Midbrain (tissue), 1 donor: Measurements from ENCODE around the gene NUP210.
A peak's percentile ranks its signal among the peaks of the same experiment; 100 is the strongest.

Experiments used
- DNase-seq: peaks from one replicate; lab custom pipeline; 2025; lab: John Stamatoyannopoulos, UW

NUP210 gene

GRCh38 chr3:13288732-13289718 lies 131.1 kb downstream of the NUP210 start:
- no peak for DNase-seq

- no peak for DNase-seq
These were observed 132.3 kb downstream of the NUP210 start for GRCh38 chr3:13287833-13288232.

GRCh38 chr3:13286873-13287272 lies 133.2 kb downstream of the NUP210 start:
- no peak for DNase-seq

GRCh38 chr3:13285007-13285567 lies 135.0 kb downstream of the NUP210 start:
- DNase-seq: no peak

GRCh38 chr3:13283877-13284264 lies 136.3 kb downstream of the NUP210 start:
- DNase-seq: no peak

- DNase-seq: no peak
These were observed 136.9 kb downstream of the NUP210 start for GRCh38 chr3:13282986-13283876.

GRCh38 chr3:13282358-13282985 lies 137.7 kb downstream of the NUP210 start:
- DNase-seq: no peak

- no peak for DNase-seq
These were observed 138.4 kb downstream of the NUP210 start for GRCh38 chr3:13281507-13282357.

- DNase-seq: no peak
These were observed 139.2 kb downstream of the NUP210 start for GRCh38 chr3:13280811-13281506.

- DNase-seq: no peak
These were observed 139.9 kb downstream of the NUP210 start for GRCh38 chr3:13280122-13280790.

- no peak for DNase-seq
These were observed 140.6 kb downstream of the NUP210 start for GRCh38 chr3:13279532-13279910.

GRCh38 chr3:13278783-13279531 lies 141.2 kb downstream of the NUP210 start:
- DNase-seq: no peak

- no peak for DNase-seq
These were observed 142.1 kb downstream of the NUP210 start for GRCh38 chr3:13277860-13278531.

- peak; percentile 27 for DNase-seq
These were observed 142.8 kb downstream of the NUP210 start for GRCh38 chr3:13277196-13277813.

GRCh38 chr3:13276438-13277195 lies 143.5 kb downstream of the NUP210 start:
- DNase-seq: peak; percentile 35

- no peak for DNase-seq
These were observed 144.6 kb downstream of the NUP210 start for GRCh38 chr3:13275376-13276005.
